Measurements from ENCODE around the gene ZNF20.
A peak's percentile ranks its signal among the peaks of the same experiment; 100 is the strongest.

The ZNF20 gene

GRCh38 chr19:12139885-12140544 is at the start of gene ZNF20:
Gene ZNF20 (minus strand): TSS chr19:12140350. CDS start chr19:12140182, 168 bp downstream.
- DNase-seq, result peak; percentile 87

- DNase-seq, result no peak
These were observed 47.5 kb upstream of the ZNF20 start for GRCh38 chr19:12187625-12188024.

GRCh38 chr19:12180377-12180776 is 40.2 kb upstream of the ZNF20 start:
- DNase-seq, result no peak

DNA sequence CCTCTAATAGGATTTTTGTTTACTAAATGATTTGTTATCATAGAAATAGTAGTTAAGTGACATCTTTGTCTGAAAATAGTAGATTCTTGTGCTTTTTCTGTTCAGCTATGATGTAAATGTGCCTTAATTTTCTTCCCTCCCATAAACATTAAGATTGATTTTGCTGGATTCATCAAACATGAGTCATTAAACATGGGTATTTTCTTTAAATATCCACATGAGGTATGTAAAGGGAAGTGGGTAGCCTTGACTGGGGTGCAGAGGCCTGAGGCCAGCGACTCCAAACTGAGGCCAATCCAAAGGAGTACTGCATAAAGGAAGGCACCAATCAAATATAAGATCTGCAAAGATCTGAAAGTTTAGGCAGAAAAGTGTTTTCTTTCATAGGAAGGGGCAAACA is 26.5 kb upstream of the ZNF20 start:
- no peak for DNase-seq

- no peak for DNase-seq
These were observed 23.7 kb upstream of the ZNF20 start for GRCh38 chr19:12163826-12164225.

DNA sequence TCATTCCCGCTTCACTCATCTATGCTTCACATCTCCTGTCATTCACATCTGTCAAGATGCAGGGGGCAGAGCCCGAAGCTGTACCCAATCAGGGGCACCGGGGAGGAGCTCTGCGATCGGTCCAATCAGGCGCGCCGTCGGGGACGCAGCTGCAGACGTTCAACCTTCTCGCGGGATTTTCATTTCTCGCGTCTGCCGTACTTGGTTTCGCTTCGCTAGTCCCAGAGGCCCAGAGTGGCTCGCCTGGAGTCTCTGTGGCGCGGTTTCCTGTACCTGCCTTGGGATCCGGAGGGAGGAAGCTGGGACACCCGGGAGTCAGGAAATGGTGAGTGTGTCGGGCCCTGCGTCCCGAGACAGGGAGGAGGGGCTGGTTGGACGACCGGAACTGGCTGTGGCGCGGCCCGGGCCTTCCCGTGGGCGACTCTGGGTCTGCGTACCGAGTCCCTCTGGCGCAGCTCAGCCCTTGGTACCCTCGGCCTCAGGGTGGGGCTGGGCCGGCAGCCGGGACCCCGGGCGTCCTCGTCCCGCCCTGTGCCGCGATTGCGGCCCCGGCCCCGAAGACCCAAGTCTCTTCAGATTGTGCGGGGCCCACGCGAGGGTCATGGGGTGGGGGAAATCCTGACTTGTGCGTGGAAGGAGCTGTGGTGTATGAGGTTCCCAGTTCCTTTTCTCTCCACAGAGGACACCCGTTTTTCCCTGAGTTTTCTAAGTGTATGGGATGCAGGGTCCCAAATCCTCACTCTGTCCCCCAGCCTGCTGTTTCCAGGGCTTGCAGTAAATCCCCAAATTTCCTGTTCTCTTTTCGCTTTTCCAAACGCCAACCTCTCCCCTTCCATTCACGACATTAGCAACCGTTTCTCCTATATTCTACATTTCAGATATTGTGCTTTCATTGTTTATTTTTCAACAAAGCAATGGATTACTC is 23.0 kb upstream of the ZNF20 start, which contains the start of gene ZNF136:
Gene ZNF136 (plus strand): TSS at position 215 of the 925 bp plus-strand sequence. CDS start 108 bp downstream, at position 323.
- peak; percentile 93 for DNase-seq

GRCh38 chr19:12162513-12162881 is 22.3 kb upstream of the ZNF20 start:
- DNase-seq, result no peak

DNA sequence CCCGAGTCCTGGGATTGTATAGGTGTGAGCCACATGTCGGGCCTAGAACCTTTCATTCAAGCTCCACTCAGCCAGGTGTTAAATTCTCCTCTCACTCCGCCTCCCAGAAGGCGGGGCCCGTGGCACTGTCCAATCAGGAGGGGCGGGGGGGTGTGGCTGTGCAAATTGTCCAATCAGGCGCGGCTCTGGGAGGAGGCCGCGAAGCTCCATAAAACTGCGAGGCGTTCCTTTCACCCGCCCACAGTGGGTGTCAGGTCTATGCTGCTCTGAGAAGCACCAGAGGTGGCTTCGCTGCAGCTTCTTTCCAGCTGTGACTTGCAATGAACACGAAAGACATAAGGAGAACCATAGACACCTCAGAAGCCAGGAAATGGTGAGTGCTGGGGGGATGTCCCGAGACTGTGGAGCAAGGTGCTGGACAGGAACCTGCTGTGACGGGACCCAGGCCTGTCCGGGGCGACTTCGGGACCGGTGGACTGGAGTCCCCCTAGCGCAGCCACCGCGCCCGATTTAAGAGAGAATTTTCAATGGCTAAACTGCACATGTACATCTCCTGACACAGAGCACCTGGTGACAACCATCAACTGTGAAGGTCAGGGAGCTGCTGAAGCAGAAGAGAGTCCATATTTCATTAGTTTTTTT is 19.7 kb upstream of the ZNF20 start:
- no peak for DNase-seq

DNA sequence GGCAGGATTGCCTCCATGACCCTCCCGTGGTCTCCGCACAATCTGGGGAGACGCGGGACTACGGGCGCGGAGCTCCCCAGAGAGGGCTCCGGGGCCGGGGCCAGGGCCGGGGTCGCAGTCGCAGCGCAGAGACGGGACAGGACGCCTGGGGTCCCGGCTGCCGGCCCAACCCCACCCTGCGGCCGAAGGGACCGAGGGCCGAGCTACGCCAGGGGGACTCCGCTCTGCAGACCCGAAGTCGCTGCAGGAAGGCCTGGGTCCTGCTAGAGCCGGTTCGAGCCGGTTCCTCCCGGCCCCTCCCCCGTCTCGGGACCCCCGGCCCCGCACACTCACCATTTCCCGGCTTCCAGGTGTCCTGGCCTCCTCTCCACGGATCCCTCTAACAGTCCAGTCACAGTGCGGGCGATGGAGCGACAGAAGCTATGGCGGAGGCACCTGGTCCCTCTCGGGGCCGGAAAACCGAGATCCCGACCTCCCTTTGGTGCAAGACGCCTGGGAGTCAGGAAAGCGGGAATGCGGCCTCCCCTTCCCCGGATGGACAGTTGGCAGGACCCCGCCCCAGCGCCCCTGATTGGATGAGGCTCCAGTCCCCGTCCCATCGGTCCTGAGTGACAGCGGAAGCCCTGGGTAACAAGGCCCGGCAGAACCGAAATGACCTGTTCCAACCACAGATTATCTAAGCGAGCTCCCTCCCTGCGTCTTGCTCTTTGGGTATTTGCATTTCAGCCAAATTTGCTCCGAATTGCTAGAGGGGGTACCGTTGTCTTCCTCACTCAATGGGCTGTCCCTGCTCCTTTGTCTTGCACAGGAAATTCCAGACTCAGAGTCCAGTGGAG is 16.3 kb upstream of the ZNF20 start, which contains the start of gene ZNF625:
Gene ZNF625 (minus strand): TSS at position 512 of the 836 bp plus-strand sequence. CDS start 176 bp downstream, at position 336.
- DNase-seq, result peak; percentile 11

DNA sequence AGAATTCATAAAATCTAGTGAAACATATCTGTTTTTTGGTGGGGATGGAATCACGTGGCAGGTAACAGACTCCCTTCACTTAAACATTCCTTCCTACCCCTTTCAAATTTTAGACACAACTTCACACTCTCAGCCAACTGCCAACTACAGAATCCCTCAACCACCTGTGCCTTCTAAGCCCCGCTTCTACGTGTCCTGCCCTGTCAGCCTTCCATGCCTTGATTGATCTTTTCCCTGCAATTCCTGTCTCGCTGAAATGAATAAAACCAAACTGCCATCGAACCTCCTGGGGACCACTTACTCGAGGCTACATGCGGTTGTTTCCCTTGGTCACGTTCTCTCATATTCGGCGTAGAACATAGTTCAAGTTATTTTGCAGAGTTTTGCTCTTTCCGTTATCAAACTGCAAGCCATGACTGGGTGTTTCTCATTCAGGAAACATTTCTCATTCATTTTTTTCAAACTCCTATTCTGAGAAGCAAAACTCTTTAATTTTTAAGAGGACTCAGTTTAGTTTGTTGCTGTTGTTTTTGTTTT is 15.2 kb upstream of the ZNF20 start:
- DNase-seq, result no peak

GRCh38 chr19:12145348-12145747 is 5.2 kb upstream of the ZNF20 start:
- DNase-seq, result no peak

DNA sequence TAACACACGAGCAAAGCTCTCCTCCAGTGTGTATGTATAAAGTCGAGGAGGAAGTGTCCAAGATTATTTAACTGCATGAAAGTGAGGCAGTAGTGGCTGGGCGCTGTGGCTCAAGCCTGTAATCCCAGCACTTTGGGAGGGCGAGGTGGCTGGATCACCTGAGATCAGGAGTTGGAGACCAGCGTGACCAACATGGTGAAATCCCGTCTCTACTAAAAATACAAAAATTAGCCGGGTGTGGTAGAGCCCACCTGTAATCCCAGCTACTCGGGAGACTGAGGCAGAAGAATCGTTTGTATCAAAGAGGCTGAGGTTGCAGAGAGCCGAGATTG is 1.2 kb upstream of the ZNF20 start:
- no peak for DNase-seq

DNA sequence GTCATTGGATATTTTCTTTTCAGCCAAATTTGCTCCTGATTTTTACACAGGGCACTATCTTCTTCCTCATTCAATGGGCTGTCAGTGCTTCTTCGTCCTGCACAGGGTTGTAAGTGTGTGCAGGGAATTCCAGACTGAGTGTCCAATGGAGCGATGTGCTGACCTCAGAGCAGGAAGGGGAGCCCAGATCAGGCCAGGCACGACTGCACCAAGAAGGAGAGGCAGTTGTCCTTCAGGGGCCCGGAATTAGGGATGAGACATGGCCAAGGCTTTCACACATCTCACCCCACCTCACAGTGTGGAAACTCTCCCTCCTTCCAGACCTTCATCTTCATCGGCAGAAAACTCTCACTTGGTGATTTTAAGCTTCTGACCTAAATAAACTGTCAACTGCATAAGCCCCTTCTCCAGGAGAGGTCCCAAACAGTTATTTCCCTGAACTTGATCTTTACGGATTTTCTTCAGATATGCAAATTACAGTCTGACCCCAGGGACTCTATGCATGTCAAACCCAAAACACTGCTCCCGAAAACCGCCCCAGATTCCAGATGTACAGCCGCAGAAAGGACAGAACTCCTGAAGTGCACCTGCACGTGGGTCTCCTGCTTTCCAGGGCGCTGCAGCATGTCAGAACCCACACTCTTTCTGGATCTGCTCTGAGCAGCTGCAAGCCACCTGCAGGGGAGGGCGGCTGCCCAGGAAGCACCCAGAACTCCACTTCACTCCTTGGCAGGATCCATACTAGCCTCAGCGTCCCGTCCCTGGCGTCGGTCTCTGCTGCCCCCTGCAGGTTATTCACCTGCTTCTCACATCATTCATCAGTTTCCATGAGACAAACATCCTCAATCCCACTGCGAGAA is 625 bp upstream of the ZNF20 start:
- DNase-seq, result peak; percentile 79

GRCh38 chr19:12139269-12139668 is 881 bp downstream of the ZNF20 start:
- no peak for DNase-seq

GRCh38 chr19:12137221-12137940 is 2.8 kb downstream of the ZNF20 start:
- DNase-seq, result no peak

- DNase-seq, result no peak
These were observed 7.1 kb downstream of the ZNF20 start for GRCh38 chr19:12133069-12133468.

DNA sequence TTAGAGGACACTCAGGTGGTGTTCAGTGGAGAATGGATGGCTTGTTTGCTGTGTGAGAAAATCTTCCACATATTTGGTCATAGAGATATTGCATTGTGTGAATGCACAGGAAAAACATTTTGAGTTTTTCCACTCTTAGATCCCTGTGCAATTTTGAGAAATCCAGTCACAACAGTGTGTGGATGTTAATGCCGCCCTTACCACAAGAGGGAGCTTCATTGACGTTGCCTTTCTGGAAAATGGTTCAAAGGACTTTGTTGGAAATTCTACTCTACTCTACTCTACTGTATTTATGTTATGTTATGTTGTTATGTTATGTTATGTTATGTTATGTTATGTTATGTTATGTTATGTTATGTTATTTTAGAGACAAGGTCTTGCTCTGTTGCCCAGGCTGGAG is 13.4 kb downstream of the ZNF20 start:
- no peak for DNase-seq

- no peak for DNase-seq
These were observed 22.8 kb downstream of the ZNF20 start for GRCh38 chr19:12117201-12117970.

DNA sequence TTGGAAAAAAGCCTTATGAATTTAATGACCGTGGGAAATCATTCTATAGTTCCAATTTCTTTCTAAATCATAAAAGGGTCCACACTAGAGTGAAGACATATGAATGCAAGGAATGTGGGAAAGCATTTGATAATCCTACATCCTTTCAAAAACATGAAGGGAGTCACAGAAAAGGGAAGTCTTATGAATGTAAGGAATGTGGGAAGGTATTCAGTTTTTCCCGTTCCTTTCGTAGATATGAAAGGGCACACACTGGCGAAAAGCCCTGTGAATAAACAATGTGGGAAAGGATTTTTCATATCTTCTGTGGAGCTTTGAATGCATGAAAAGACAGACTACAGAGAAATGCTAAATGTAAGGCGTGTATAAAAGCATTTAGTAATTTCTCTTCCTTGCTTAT is 27.0 kb downstream of the ZNF20 start:
- no peak for DNase-seq

- no peak for DNase-seq
These were observed 27.4 kb downstream of the ZNF20 start for GRCh38 chr19:12112701-12113100.

All from CD4-positive, alpha-beta T cell treated with Interferon gamma for 1 hour (primary cell).